NCI-H2107 treated with DMSO at 0.1 percent for 48 hours (cell line): ENCODE results near the gene ZNF562.

ENCODE experiments used
- DNase-seq: peaks from one replicate; lab custom pipeline; 2025; ENCODE audit not compliant: unreplicated experiment; lab: John Stamatoyannopoulos, UW

ZNF562 gene

GRCh38 chr19:9644472-9644871, 30.4 kb downstream of the ZNF562 start:
- DNase-seq: no peak

- no peak for DNase-seq
Measured at GRCh38 chr19:9641810-9642209, 33.1 kb downstream of the ZNF562 start.

- DNase-seq: no peak
Measured at GRCh38 chr19:9640956-9641355, 33.9 kb downstream of the ZNF562 start.

GRCh38 chr19:9636018-9636417, 38.9 kb downstream of the ZNF562 start:
- DNase-seq: no peak

GRCh38 chr19:9627856-9628255, 47.0 kb downstream of the ZNF562 start:
- no peak for DNase-seq

GRCh38 chr19:9622531-9622930, 52.4 kb downstream of the ZNF562 start:
- DNase-seq: no peak

GRCh38 chr19:9621156-9622037, 53.5 kb downstream of the ZNF562 start, which contains the start of gene ZNF561:
TSS of gene ZNF561 (minus strand) at chr19:9621232. CDS start at chr19:9619456, 1,776 bp downstream.
- DNase-seq: peak; percentile 44

- no peak for DNase-seq
Measured at GRCh38 chr19:9620842-9621155, 54.1 kb downstream of the ZNF562 start.

GRCh38 chr19:9615844-9616243, 59.1 kb downstream of the ZNF562 start:
- DNase-seq: no peak

- DNase-seq: no peak
Measured at GRCh38 chr19:9610484-9611113, 64.3 kb downstream of the ZNF562 start.

- no peak for DNase-seq
Measured at GRCh38 chr19:9608912-9609311, 66.0 kb downstream of the ZNF562 start.

- DNase-seq: no peak
Measured at GRCh38 chr19:9597027-9597426, 77.9 kb downstream of the ZNF562 start.
